ENCODE data around the gene HIVEP1. TPM values are rescaled to one million over a fixed set of nuclear protein-coding genes. Genes with fewer than 3 reads are reported as not detected.

HIVEP1 gene
- total RNA-seq, 1 experiment from 2014 or later = 16.7 TPM

DNA sequence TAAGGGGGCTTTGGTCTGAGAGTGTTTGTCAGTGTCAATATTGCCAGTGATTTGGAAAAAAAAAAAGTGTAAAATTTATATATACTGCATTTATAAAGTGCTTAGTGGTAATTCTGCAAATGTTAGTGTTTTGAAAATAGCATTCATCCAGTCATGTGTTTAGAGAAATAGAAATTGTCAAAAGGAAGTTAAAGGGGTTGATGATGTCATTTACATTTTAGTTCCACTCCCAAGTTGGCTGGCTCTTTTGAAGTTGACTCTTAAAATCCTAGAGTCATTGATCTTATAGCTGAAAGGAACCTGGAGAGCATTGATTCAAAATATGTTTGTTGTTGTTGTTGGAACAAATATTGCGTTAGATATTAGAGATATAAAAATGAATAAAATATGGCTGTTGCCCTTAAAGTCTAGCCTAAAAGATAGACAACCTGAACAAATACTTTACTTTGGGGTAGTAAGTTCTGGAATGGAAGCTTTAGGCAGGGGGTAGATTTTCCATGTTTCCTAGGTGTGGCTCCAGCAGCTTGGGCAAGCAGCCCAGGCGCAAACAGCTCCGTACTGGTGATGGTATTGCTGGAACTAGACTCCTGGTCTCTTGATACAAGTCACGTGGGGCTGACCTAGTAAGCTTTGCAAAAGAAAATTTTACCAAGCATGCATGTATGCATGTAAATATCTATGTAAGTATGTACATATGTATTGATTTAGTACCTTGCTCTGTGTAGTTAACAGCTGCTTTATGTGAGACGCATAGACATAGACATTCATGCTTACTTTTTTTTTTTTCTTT lies 46.3 kb downstream of the HIVEP1 start:
- ATAC-seq = no peak
- CTCF ChIA-PET = no interaction called here
- BruUV-seq (replicated peaks) = no TSS peak
- Histone ChIP-seq H3K9me3 (ENCODE audit: control insufficient read depth, insufficient read depth, low read depth, low read length) (no peaks in the 10 kb centered on the region), H3K4me3 (ENCODE audit: low read depth in 2 of 2, low read length in 2 of 2) (no peak overlapping the region), H3K4me1 (ENCODE audit: control insufficient read depth, insufficient read depth, low read length) (no peaks in the 10 kb centered on the region; the same call in 1 of the 2 replicates), H3K27ac (ENCODE audit: low read length) (no peak overlapping the region), H3K36me3 (ENCODE audit: control insufficient read depth, insufficient read depth, low read length) (no peaks in the 10 kb centered on the region), H3K27me3 (ENCODE audit: control insufficient read depth, insufficient read depth, low read length) (no peaks in the 10 kb centered on the region)
- in situ Hi-C loops (cut with HindIII; ENCODE audit: low pct_unique_long_range_greater_than_20kb, low sequenced_read_pairs) = no loop called here
- no peak for TF ChIP-seq TCF7L2 (IDR thresholded peaks at IDR 0.05; ENCODE audit: low read depth, low read length)
- no peak for TF ChIP-seq REST (IDR thresholded peaks at IDR 0.05; ENCODE audit: insufficient read depth in 1 of 2, low read depth in 2 of 2, low read length in 1 of 2)
- TF ChIP-seq SIN3A (IDR thresholded peaks at IDR 0.05; ENCODE audit: borderline replicate concordance, insufficient read depth, low read depth, low read length) = no peak
- no peak for TF ChIP-seq POLR2AphosphoS5 (IDR thresholded peaks at IDR 0.05; ENCODE audit: low read depth, low read length)
- TF ChIP-seq, protein P1, sequence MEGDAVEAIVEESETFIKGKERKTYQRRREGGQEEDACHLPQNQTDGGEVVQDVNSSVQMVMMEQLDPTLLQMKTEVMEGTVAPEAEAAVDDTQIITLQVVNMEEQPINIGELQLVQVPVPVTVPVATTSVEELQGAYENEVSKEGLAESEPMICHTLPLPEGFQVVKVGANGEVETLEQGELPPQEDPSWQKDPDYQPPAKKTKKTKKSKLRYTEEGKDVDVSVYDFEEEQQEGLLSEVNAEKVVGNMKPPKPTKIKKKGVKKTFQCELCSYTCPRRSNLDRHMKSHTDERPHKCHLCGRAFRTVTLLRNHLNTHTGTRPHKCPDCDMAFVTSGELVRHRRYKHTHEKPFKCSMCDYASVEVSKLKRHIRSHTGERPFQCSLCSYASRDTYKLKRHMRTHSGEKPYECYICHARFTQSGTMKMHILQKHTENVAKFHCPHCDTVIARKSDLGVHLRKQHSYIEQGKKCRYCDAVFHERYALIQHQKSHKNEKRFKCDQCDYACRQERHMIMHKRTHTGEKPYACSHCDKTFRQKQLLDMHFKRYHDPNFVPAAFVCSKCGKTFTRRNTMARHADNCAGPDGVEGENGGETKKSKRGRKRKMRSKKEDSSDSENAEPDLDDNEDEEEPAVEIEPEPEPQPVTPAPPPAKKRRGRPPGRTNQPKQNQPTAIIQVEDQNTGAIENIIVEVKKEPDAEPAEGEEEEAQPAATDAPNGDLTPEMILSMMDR (IDR thresholded peaks at IDR 0.05) = no peak
- POLR2A ChIA-PET = no interaction called here
- intact Hi-C loops (cut with micrococcal nuclease; ENCODE audit: unreplicated experiment) = no loop called here
- no peak for DNase-seq (ENCODE audit: low read depth, low spot score)

DNA sequence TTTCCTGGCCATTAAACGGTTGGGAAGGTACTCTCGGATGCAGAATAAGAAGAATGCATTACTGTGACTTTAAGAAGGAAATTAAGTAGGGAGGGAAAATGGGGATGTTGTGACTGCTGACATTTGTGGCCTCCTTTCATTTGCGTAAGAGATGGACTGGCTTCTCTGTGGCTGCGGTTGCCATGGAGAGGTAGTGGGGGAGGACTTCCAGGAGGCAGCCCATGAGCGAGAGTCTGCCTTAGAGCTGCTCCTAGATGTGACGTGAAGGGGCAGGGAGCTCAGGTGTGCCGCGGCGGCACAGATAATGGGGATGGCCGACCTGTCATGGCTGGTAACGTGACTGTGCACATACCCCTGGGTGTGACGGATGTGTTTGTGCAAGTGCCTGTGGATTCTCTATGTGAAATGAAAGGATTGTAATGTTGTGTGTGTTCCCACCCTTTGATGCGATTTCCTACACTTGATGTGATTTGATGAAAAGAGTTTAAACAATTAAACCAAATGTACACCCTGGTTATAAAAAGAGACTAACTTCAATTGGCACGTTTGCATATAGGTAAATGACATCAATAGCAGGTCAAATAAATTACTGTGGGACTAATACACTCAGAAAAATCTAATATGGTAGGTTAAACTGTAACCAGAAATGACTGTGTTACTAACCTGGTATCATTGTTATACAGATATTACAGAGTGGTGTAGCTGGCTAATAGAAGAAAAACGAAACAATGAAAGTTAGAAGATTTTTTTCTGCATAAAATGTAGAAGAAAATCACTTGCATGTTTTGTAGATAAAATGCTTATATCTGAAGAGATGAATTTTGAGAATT lies 48.9 kb downstream of the HIVEP1 start:
- CTCF ChIA-PET = interaction anchor here (0.6 kb wide), 1 partner anchor 242 kb away, joined by 4 read pairs; no protein-coding TSS in a partner anchor
- Histone ChIP-seq H3K27me3 (ENCODE audit: control insufficient read depth, insufficient read depth, low read length) (no peaks in the 10 kb centered on the region), H3K27ac (ENCODE audit: low read length) (no peak overlapping the region), H3K9me3 (ENCODE audit: control insufficient read depth, insufficient read depth, low read depth, low read length) (no peaks in the 10 kb centered on the region), H3K36me3 (ENCODE audit: control insufficient read depth, insufficient read depth, low read length) (no peaks in the 10 kb centered on the region), H3K4me1 (ENCODE audit: control insufficient read depth, insufficient read depth, low read length) (peaks cover under 1% of the 10 kb centered on the region; the same call in 1 of the 2 replicates), H3K4me3 (ENCODE audit: low read depth in 2 of 2, low read length in 2 of 2) (no peak overlapping the region)
- ATAC-seq (no peak), DNase-seq (ENCODE audit: low read depth, low spot score) (no peak)
- intact Hi-C loops (cut with micrococcal nuclease; ENCODE audit: unreplicated experiment) (no loop called here), in situ Hi-C loops (cut with HindIII; ENCODE audit: low pct_unique_long_range_greater_than_20kb, low sequenced_read_pairs) (no loop called here)
- TF ChIP-seq SIN3A (IDR thresholded peaks at IDR 0.05; ENCODE audit: borderline replicate concordance, insufficient read depth, low read depth, low read length) = no peak
- no peak for TF ChIP-seq TCF7L2 (IDR thresholded peaks at IDR 0.05; ENCODE audit: low read depth, low read length)
- TF ChIP-seq, protein P1 (IDR thresholded peaks at IDR 0.05) = no peak
- TF ChIP-seq POLR2AphosphoS5 (IDR thresholded peaks at IDR 0.05; ENCODE audit: low read depth, low read length) = no peak
- TF ChIP-seq REST (IDR thresholded peaks at IDR 0.05; ENCODE audit: insufficient read depth in 1 of 2, low read depth in 2 of 2, low read length in 1 of 2) = no peak
- POLR2A ChIA-PET = no interaction called here
- no TSS peak for BruUV-seq (replicated peaks)

Measured in Panc1 (cell line).